ENCODE results near the gene RPL13.

- TF ChIP-seq CTCF (conservative IDR thresholded peaks at IDR 0.05 in 1 of 2, IDR thresholded peaks at IDR 0.05 in 1 of 2; ENCODE audit: low read depth in 1 of 2, low read length in 2 of 2) (no peak), EZH2 (IDR thresholded peaks at IDR 0.05; ENCODE audit: low read length, missing control alignments) (no peak)
These were observed 6.7 kb upstream of the RPL13 start for GRCh38 chr16:89553733-89554132.

Measured in fibroblast of lung (primary cell).